Measurements from ENCODE around the gene LHX4. TPM values are rescaled to one million over a fixed set of nuclear protein-coding genes. Genes with fewer than 3 reads are reported as not detected.
A peak's percentile ranks its signal among the peaks of the same experiment; 100 is the strongest.

LHX4 gene
- total RNA-seq, 2 donors from 2014 or later, result not detected

DNA sequence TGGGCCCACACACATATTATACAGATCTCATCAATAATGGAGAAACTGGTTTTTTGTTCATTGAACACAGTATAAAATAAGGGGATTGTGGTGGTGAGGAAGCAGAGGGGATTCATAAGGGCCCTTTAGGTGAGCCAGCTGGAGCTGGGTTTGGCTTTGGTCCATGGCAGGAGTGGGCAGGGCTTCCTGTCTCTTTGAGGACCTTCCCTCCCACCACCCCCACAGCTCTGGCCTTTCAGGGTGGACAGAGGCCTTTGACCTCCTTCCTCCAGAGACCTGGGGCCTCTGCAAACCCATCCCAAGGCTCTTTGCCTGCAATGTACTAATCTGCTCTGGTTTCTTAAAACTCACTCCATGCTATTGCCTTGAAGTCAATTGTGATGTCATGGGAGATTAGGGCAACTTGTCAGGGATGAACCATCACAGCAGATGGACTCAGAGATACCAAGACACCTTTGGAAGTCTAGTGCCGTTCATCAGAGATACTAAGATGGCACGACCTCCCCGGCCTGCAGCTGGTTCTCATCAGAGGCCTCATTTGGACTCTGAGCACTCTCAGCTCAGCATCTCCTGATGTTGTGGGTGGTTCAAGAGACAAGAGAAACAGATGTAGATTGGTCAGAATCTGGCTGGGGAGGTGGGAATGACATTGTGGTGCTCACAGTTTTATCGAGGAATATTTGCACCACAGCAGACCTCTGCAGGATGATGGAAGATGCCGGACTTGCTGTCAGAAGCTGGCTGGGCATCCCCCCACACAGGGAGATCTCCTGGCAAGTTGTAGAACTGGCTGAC is 37.9 kb downstream of the LHX4 start:
- TF ChIP-seq, protein P1, sequence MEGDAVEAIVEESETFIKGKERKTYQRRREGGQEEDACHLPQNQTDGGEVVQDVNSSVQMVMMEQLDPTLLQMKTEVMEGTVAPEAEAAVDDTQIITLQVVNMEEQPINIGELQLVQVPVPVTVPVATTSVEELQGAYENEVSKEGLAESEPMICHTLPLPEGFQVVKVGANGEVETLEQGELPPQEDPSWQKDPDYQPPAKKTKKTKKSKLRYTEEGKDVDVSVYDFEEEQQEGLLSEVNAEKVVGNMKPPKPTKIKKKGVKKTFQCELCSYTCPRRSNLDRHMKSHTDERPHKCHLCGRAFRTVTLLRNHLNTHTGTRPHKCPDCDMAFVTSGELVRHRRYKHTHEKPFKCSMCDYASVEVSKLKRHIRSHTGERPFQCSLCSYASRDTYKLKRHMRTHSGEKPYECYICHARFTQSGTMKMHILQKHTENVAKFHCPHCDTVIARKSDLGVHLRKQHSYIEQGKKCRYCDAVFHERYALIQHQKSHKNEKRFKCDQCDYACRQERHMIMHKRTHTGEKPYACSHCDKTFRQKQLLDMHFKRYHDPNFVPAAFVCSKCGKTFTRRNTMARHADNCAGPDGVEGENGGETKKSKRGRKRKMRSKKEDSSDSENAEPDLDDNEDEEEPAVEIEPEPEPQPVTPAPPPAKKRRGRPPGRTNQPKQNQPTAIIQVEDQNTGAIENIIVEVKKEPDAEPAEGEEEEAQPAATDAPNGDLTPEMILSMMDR (conservative IDR thresholded peaks at IDR 0.05), result no peak
- Mint-ChIP-seq H3K27ac (no peak overlapping the region), H3K27me3 (ENCODE audit: insufficient read depth) (peaks cover 11% of the 10 kb centered on the region), H3K4me1 (peaks cover 20% of the 10 kb centered on the region), H3K4me3 (no peak overlapping the region), H3K9me3 (no peaks in the 10 kb centered on the region), H3K36me3 (ENCODE audit: low read depth) (no peaks in the 10 kb centered on the region)
- Histone ChIP-seq H3K27ac (ENCODE audit: low read depth, low read length) (no peak overlapping the region), H3K27me3 (ENCODE audit: control insufficient read depth, insufficient read depth, low read length, poor library complexity, severe bottlenecking) (no peaks in the 10 kb centered on the region), H3K9me3 (ENCODE audit: control insufficient read depth, low read length) (no peaks in the 10 kb centered on the region), H3K4me3 (ENCODE audit: low read length) (no peak overlapping the region), H3K36me3 (ENCODE audit: control insufficient read depth, insufficient read depth, low read length) (no peaks in the 10 kb centered on the region), H3K9ac (ENCODE audit: extremely low read depth, low read length, poor library complexity, severe bottlenecking) (no peak overlapping the region), H3K4me1 (ENCODE audit: control insufficient read depth, insufficient read depth, low read length) (no peaks in the 10 kb centered on the region)
- WGBS, 2 experiments (ENCODE audit: insufficient coverage in 1 of 2, insufficient read length in 1 of 2), result 95 to 100% methylated on average over 4 to 5 of the region's 5 CpGs
- DNase-seq, result peak; percentile 26

DNA sequence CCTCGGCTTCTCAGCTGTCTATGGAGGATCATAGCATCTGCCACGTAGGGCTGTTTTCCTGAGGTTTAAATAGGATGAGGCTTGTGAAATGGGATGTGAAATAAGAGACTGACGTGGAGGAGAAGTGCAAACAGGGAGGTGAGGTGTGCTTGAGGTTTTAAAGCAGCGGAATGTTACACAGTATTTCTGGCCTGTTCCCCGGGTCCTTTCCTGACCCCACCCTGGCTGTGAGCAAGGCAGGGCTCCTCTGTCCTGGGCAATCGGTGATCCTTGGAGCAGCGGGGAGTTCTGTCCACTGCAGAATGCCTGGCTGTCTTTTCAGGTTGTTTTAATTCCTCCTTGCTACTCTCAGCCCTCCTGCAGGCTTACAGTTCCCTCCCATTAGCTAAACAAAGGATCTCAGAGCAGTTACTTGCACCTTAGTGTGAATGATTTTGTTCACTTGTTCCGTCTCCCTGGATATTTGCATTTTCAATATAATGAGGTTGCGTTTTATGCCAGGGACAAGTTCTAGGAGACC is 38.6 kb downstream of the LHX4 start:
- TF ChIP-seq, protein P1 (conservative IDR thresholded peaks at IDR 0.05), result no peak

DNA sequence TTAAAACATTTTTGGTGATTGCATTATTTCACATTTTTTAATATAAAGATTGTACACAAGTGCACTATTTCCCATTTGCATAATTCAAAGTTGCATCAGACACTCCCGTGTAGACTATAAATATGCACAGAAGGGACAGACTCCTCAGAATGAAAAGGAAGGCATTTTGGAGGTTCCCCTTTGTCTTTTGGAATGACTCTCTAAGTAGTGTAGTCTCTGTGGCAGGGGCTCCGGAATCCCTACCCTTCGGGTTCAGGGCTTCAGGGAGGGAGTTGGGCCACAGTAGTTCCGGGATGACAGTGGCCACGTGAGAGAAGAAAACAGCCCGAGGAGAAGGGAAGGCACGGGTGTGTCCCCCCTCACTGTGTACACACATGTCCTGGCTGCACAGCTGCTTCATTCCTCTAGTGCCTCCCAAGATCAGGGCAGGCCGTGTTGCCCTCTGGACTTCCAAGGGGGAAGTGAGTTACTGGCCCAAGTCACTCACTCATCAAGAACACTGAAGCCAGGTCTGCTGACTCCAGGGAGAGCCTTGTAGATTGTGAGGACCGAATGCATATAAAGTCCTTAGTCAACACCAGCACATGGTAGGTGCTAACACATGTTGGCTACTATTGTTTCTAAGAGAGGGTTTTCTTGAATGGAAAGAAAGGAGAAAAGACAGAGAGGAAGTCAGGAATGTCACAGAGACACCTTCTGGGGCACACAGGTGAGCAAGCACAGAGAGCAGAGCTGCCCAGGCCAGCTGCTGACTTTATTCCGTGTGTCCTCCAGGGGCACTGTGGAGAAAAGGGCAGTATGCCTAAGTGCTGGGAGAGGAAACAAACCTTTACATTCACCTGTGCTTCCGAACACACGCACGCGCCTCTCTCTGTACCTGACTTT is 39.8 kb downstream of the LHX4 start:
- H3K9me3 Mint-ChIP-seq, result no peaks in the 10 kb centered on the region
- Histone ChIP-seq H3K9ac (ENCODE audit: extremely low read depth, low read length, poor library complexity, severe bottlenecking) (no peak overlapping the region), H3K36me3 (ENCODE audit: control insufficient read depth, insufficient read depth, low read length) (peaks cover 13% of the 10 kb centered on the region), H3K4me1 (ENCODE audit: control insufficient read depth, insufficient read depth, low read length) (no peaks in the 10 kb centered on the region), H3K27me3 (ENCODE audit: control insufficient read depth, insufficient read depth, low read length, poor library complexity, severe bottlenecking) (no peaks in the 10 kb centered on the region), H3K4me3 (ENCODE audit: low read length) (no peak overlapping the region), H3K9me3 (ENCODE audit: control insufficient read depth, low read length) (no peaks in the 10 kb centered on the region), H3K27ac (ENCODE audit: low read depth, low read length) (no peak overlapping the region)
- peaks cover 7% of the 10 kb centered on the region for H3K27me3 Mint-ChIP-seq (ENCODE audit: insufficient read depth)
- peaks cover 20% of the 10 kb centered on the region for H3K4me1 Mint-ChIP-seq
- H3K36me3 Mint-ChIP-seq (ENCODE audit: low read depth), result peaks cover 17% of the 10 kb centered on the region
- H3K27ac Mint-ChIP-seq, result no peak overlapping the region
- TF ChIP-seq, protein P1 (conservative IDR thresholded peaks at IDR 0.05), result peak; percentile 76
- 74 to 75% methylated on average over 12 to 14 of the region's 14 CpGs for WGBS, 2 experiments (ENCODE audit: insufficient coverage in 1 of 2, insufficient read length in 1 of 2)
- peak; percentile 80 for DNase-seq
- no peak overlapping the region for H3K4me3 Mint-ChIP-seq

More for the DNA sequence above, 38.6 kb downstream of the LHX4 start:
- Histone ChIP-seq H3K4me3 (ENCODE audit: low read length) (no peak overlapping the region), H3K9ac (ENCODE audit: extremely low read depth, low read length, poor library complexity, severe bottlenecking) (no peak overlapping the region), H3K36me3 (ENCODE audit: control insufficient read depth, insufficient read depth, low read length) (peaks cover 2% of the 10 kb centered on the region), H3K27ac (ENCODE audit: low read depth, low read length) (no peak overlapping the region), H3K27me3 (ENCODE audit: control insufficient read depth, insufficient read depth, low read length, poor library complexity, severe bottlenecking) (no peaks in the 10 kb centered on the region), H3K9me3 (ENCODE audit: control insufficient read depth, low read length) (no peaks in the 10 kb centered on the region), H3K4me1 (ENCODE audit: control insufficient read depth, insufficient read depth, low read length) (no peaks in the 10 kb centered on the region)
- peak; percentile 66 for DNase-seq
- Mint-ChIP-seq H3K4me3 (no peak overlapping the region), H3K27me3 (ENCODE audit: insufficient read depth) (peaks cover 7% of the 10 kb centered on the region), H3K9me3 (no peaks in the 10 kb centered on the region), H3K36me3 (ENCODE audit: low read depth) (peaks cover 4% of the 10 kb centered on the region), H3K4me1 (peaks cover 20% of the 10 kb centered on the region), H3K27ac (no peak overlapping the region)
- 47 to 64% methylated on average over 5 to 8 of the region's 9 CpGs for WGBS, 2 experiments (ENCODE audit: insufficient coverage in 1 of 2, insufficient read length in 1 of 2)
